GM19467 (cell line): ENCODE measurements around the gene SIVA1.
"Not testable (repeated sequence)": the region's sequence is repeated elsewhere in the genome, so short reads cannot be mapped to it uniquely, and the experiment has no call there.

Experiments used
- ATAC-seq: cut with Tn5 transposase; IDR thresholded peaks from one replicate; pipeline ENCODE4 v1.9.1; 2021; ENCODE audit warnings: mild to moderate bottlenecking, moderate library complexity; ENCODE audit not compliant: unreplicated experiment

Gene SIVA1

GRCh38 chr14:104719343-104719742 lies 33.6 kb upstream of the SIVA1 start:
- no peak for ATAC-seq

GRCh38 chr14:104721505-104722431 lies 31.2 kb upstream of the SIVA1 start:
- no peak for ATAC-seq

DNA sequence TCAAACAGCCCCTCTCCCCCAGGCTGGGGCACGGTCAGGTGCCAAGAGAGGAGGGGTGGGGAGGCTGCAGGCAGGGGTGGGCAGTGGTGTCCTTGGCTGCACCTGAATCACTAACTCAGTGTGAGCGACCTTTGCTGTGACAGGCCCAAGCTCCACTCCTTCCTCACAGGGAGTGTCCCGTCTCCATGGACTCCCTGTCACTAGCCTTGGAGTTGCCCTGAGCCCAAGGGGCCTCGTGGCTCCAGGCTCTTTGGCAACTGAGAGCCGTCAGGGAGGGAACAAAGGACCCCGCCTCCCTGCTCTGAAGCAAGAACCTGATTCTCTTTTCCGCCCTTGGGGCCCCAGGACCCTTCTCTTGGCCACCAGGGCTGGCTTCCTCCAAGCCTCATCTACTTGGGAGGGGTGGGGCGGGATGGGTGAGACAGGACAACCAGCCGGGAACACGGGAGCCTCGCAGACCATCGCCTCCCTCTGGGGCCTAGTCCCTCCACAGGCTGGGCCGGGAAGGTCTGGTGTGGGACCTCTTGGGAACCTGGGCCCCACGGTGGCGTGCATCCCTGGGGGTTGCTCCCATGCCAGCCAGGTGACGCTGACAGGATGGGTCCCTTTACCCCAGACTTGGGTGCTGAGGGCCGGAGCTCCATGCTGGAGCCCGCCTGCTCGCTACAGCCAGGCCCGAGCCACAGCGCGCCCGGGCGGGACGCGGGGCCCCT lies 29.9 kb upstream of the SIVA1 start:
- ATAC-seq, result no peak

- no peak for ATAC-seq
Observed at GRCh38 chr14:104723651-104724406, 29.1 kb upstream of the SIVA1 start, which contains the start of gene ADSS1. ADSS1 (plus strand) TSS chr14:104724229; CDS start chr14:104724271, 42 bp downstream.

DNA sequence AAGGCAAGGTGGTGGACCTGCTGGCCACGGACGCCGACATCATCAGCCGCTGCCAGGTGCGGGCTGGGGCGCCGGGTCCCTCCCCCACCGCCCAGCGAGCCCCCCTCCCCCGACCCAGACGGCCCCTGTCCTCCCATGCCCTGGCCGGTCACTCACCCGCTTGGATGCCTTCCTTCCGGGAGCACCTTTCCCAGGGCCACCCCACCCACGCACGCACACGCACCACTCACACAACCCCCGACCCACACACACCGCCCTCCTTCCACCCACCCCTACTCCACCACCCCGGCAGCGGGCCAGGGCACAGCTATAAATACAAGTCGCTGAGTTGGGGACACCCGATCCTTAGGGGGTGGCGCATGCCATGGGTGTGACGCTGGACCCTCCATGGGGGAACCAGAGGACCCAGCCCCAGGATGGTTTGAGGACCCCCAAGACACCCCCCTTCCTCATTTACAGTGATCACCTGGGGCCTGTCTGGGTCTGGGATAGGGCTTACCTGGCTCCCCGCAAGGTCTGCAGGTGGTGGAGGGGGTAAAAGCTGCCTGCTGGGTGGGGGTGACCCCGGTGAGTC lies 28.5 kb upstream of the SIVA1 start:
- no peak for ATAC-seq

GRCh38 chr14:104724981-104725771 lies 27.8 kb upstream of the SIVA1 start:
- ATAC-seq, result no peak

DNA sequence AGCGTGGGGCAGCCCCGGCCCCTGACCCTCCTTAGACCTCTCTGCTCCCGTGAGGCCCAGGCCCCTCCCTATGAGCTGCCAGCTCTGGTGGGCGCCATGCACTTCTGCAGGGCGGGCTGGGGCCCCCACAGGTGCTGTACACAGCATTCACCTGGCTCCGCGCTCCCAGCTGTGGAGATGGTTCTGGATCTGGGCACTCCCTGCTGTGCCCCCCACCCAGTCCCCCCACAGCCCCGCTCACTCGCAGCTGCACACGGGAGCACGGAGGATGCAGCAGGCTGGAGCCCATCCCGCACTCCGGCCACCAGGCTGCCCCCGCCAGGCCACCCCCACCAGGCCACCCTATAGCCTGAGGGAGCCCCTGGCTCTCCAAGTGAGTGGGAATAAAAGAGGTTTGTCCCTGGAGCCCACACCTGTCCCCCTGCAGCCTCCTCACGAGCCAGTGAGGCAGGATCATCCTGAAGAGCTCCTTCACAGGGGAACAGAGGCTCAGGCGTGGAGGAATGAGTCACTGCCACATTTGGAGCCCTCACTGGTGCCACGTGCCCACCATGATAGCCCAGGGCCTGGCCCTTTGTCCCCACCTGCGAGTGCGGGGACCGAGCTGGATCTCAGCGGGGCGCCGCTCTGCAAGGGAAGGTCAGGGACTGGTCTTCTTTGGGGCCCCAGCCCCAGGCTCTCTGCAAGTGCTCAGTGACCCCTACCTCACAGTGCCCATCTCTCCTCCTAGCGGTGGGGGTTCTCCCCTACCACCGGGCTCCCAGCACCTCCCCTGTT lies 27.0 kb upstream of the SIVA1 start:
- no peak for ATAC-seq

DNA sequence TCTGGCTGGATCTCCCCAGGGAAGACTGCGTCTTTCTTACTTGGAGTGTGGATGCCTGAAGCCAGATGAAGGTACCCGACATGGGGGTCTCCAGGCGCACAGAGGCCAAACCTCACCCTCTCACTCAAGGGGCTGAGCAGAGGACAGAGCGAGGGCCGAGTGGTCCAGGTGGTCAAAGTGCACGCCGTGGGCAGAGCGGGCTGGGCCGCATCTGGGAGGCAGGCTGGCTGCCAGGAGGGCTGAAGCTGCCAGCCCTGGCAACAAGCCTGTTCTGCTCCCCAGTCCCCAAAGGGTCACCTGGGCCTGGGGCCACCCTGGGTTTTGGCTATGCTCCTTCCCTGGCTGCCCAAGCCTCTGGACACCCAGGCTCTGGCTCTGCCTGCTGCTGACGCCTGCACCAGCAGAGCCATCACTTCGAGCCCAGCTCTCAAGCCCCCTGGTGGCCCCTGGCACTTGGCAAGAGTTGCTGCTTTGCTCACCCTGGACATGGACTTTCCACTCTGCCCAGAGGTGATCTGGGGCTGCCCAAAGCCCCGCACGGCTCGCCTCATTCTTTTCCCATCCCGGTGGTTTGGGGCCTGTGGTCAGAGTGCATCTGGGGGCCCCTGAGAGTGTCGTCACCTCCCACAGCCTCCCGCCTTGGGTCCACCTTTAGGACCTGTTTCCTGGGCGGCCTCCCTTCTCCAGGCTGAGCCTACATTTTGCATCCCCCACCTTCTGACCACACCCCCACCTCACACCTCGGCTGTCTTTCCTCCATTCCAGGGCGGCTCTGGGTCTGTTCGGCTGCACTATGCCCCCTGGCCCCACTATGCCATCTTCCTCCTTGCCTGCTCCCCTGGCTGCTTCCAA lies 26.1 kb upstream of the SIVA1 start:
- no peak for ATAC-seq

- ATAC-seq, result no peak
Observed at GRCh38 chr14:104728631-104729030, 24.3 kb upstream of the SIVA1 start.

DNA sequence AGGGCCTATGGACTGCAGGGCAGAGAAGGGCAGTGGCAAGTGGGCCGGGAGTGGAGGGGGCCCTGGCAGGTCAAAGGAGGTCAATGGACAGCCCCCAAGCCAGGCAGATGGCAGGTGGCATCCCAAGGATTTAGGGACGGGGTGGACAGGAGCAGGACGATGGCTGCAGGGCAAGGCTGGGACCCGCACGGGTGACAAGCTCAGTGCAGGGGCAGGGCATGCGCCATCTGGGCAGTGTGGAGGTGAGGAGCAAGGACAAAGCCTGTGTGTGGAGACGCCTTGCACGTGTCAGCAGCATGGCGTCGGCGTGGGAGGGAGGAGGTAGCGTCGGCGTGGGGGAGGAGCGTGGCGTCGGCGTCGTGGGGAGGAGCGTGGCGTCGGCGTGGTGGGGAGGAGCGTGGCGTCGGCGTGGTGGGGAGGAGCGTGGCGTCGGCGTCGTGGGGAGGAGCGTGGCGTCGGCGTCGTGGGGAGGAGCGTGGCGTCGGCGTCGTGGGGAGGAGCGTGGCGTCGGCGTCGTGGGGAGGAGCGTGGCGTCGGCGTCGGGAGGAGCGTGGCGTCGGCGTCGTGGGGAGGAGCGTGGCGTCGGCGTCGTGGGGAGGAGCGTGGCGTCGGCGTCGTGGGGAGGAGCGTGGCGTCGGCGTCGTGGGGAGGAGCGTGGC lies 23.6 kb upstream of the SIVA1 start:
- ATAC-seq, result not testable (repeated sequence)

DNA sequence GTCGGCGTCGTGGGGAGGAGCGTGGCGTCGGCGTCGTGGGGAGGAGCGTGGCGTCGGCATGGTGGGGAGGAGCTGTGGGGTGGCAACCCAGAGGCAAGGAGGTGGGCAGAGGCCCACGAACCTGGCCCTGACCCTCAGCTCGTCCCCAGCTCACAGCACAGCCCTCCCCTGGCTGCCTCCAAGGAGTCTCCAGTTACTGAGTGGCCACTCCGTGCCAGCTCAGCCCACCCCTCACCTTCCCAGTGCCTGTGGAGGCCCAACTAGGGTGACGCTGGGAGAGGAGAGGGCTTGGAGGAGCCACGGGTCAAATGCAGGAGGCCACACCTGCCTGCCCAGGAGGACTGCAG lies 23.1 kb upstream of the SIVA1 start:
- no peak for ATAC-seq

- no peak for ATAC-seq
Observed at GRCh38 chr14:104730487-104730886, 22.5 kb upstream of the SIVA1 start.

DNA sequence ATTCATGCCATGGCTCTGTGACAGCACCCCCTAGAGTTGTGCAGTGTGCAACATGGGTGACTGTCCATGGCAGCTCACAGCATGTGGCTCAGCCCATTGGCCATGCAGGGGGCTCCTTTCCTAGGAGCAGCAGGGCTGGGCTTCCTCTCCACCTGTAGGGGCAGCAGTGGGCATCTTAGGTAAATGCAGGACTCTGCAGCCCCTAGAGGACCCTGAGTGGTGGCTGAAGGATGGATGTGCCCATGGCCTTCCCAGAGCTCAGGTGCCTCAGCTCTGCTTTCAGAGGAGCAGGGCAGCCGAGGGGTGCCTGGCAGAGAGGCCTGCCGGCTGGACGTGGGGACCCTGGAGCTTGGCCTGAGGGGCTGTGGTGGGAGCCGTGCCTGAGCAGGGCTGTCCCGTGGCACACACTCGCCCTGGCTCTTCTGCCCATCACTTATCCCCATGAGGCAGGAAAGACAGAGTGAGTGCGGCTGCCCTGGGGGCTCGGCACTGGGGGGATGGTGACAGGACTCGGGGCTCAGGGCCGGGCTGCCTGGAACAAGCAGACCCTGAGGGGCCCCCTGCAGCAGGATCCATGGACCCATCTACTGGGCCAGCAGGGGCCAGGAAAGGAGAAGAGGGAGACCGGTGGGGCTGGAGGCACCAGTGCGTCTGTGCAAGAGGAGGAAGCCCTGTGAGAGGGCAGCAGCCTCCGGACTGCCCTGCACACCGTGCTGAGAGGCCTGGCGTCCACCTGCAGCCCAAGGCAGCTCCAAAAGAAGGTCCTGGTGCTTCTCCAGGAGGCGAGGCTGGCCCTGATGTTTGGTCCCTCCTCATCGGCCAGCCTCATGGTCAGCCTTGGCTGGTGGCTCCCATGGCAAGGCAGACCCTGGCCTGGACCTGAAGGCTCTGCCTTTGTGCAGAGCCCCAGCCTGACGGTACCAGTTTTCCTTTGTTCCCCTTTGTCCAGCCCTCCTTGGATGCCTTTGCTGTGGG lies 21.3 kb upstream of the SIVA1 start:
- no peak for ATAC-seq

DNA sequence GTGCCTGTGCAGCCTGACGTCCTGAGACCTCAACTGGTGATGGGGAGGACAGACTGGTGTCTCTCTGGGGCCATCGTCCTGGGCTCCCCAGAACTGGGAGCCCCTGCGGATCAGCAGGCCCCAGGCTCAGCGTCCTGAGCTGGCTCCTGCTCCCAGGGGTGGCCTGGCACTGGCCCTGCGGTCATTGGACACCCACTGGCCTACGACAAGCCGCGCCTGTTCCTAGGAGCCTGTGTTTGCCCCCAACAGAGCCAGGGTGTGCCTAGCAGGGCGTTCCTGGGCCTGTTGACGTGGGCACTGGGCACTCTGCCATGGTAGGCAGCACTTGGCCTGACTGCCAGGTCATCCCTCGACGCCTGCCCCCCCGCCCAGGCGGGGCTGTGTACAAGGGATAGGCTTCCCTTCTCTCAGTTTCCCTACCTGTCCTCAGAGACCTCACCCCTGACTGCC lies 20.6 kb upstream of the SIVA1 start:
- no peak for ATAC-seq

GRCh38 chr14:104732931-104733681 lies 19.8 kb upstream of the SIVA1 start:
- no peak for ATAC-seq

DNA sequence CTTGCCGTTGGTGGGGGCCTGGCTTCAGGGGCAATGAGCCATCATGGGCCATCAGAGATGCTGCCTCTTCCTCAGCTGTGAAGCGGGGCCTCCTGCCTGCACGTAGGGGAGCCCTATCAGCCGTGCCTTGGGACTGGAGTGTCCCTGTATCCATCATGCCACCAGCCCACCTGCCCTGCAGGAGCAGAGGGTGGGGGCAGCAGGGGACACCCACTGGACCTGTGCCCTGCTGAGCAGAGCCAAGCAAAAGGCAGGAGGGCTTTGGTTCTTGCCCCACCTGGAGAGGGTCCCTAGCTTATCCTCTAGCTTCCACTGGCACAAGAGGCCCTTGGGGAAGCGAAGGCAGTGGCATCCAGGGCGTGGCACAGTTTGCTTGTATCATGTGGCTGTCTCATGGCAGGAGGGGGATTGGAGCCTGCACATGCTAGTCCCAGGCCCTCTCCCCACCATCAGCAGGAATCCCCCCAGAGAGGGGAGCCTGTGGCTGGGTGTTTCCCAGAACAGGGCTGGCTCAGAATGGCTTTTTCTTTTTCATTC lies 18.8 kb upstream of the SIVA1 start:
- ATAC-seq, result no peak
